ENCODE measurements around the gene EIF4E2.

GRCh38 chr2:232577841-232578240 lies 27.4 kb downstream of the EIF4E2 start:
- TF ChIP-seq CTCF (IDR thresholded peaks at IDR 0.05) (no peak), POLR2AphosphoS5 (IDR thresholded peaks at IDR 0.05) (no peak), POLR2A (IDR thresholded peaks at IDR 0.05) (no peak)

Measured in breast epithelium (tissue), 3 donors.